ENCODE results near the gene CDIPT.
"Not testable (repeated sequence)": the region's sequence is repeated elsewhere in the genome, so short reads cannot be mapped to it uniquely, and the experiment has no call there.

CDIPT gene

DNA sequence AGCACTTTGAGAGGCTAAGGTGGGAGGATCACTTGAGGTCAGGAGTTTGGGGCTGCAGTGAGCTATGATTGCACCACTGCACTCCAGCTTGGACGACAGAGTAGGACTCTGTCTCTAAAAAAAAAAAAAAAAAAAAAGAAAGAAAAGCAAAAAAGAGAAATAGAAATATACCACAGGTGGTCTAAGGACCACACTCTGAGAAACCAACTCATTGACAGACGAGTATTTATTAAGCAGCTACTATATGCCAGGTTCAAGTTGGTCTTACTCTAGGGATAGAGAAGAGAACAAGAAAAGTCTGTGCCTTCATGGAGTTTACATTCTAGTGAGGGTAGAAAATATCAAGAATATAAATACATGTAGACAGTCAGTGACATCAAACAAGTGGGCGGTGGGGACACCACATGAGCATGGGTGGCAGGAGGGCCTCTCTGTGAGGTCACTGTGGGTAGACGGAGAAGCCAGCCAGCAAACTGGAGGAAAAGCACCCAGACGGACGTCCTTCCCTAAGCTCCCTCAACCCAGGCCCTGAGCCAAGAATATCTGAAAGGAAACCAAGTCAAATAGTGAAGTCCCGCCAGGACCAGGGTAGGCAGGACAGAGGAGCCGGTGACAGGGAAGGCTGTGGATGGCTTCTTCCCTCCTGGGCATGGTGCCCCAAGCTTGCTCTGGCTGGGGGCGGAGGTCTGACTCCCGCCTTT, 4.7 kb downstream of the CDIPT start:
- no peak for DNase-seq

DNA sequence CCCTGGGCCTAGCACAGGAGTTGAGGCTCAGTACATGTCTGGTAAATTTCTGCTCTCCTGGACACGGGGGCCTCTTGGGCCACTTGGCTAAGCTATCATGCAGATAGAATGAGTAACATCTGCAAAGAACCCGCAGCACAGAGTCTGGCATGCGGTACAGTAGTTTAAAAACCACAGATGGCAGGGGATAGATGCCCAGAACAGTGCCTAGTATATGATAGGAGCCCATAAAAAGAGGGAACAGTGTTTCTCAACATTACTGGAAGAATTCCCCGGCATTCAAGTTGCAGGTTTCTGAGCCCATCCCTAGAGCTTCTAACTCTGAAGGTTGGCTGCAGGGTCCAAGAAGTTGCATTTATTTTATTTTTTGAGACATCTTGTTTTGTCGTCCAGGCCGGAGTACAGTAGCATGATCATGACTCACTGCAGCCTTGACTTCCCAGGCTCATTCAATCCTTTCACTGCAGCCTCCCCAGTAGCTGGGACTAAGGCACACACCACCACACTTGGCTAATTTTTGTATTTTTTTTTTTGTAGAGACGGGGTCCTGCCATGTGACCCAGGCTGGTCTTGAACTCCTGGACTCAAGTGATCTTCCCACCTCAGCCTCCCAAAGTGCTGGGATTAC, 5.8 kb downstream of the CDIPT start:
- DNase-seq: no peak

DNA sequence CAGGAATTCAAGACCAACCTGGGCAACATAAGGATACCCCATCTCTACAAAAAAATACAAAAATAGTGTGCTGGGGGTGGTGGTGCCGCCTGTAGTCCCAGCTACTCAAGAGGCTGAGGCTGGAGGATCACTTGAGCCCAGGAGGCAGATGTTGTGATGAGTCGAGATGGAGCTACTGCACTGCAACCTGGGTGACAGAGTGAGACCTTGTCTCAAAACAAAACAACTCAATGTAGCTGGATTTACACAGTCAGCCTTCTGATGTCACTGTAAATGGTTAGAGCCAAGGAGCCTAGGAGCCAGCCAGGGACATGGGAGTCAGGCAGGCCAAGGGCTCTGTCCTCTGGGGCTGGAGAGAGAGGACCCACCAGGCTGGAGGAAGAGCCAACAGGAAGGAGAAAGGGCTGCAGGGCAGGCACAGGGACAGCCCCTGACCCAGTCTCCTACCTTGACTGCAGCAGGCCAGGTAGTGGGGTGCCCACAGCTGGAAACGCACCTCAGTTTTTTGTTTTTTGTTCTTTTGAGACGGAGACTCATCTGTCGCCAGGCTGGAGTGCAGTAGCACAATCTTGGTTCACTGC, 8.4 kb downstream of the CDIPT start:
- DNase-seq: no peak

DNA sequence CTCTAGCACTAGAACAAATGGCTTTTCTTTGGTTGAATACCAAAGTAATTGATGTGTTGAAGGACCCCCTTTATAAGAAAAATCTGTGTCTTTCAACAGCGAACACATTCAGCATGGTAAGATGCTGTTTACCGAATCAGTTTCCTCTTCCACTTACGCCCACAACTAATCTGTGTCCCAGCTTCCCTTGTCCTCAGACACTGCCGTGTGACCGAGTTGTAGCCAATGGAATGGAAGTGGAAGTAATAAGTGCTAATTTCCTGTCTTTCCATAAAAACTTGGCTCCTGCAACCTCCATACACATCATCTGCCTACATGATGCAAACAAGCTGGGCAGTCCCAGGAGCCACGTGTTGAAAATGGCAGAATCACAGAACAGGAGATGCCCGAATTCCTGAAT, 10.4 kb downstream of the CDIPT start:
- DNase-seq: no peak

DNA sequence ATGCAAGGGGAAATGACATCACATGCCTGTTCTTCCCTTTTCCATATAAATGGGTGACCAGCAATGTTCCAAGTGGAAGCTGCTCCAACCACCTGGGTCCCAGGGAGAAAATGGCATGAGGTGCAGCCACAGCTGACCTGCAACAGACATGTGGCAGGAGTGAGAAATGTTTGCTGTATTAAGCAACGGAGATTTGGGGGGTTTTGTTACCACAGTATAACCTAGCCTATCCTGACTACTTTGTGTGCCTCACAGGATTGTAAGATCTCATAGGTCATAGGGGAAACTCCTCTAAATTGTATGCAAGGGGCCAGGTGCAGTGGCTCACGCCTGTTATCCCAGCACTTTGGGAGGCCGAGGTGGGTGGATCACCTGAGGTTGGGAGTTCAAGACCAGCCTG, 12.0 kb downstream of the CDIPT start:
- DNase-seq: no peak

DNA sequence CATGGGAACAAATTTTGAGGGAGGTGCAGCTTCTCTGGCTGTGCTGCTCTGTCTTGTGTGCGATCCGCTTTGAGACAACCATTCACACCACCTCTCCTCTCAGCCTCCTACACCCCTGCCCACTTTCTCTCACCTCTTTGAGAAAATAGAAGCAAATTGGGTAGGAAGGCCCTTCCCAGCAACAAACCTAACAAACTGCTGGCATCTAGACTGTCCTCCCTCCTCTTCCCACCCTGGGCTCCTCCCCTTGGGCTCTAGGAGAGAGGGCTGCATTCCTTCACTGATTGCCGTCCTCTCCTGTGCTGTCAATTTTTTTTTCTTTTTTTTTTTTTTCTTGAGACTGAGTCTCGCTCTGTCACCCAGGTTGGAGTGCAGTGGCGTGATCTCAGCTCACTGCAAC, 13.5 kb downstream of the CDIPT start:
- no peak for DNase-seq

DNA sequence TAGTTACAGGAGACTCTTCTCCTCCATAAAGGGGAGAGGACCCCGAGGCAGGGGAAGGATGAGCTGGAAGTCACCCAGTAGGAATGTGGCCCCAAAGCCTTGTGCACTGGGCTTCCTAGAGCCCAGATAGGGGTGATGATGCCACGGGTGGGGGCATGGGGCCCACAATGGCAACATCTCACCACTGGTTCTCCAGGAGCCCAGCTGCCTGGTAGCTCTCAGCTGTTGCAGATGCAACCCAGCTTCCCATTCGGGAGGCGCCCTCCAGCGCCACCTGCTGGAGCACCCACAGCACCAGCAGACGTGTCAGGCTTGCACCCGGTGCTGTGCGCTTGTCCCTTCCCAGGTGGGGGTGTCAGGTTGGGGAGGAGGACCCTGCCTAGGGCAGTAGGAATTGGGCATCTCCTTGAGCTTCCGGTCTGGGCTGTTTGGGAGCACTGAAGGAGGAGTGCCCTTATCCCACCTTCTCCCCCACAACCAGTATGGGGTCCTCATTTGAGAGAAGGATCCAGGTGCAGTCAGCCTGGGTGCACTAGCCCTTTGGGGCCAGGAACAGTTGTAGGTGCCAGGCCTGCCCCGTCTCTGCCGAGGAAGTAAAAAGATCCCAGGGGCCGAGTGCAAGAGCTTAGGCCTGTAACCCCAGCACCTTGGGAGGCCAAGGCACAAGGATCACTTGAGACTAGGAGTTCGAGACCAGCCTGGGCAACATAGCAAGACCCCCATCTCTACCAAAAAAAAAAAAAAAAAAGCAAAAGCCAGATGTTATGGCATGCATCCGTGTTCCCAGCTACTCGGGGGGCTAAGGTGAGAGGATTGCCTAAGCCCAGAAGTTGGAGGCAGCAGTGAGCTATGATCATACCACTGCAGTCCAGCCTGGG, 14.4 kb downstream of the CDIPT start:
- peak; percentile 83 for DNase-seq

DNA sequence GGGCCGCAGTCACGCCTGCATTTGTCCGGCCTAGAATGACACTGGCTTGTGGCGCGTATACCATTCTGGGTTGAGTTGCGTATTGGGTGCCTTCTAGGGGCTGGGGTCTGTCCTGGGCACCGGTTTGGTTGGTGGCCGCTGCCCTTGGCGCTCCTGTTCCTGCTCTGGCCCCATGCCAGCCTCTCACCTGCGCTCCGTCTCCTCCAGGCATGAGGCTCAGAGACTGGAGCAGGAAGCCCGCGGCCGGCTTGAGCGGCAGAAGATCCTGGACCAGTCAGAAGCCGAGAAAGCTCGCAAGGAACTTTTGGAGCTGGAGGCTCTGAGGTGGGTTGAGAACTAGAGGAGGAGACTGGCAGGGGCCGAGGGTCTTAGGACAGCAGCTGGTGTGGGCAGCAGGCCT, 17.4 kb downstream of the CDIPT start:
- no peak for DNase-seq

DNA sequence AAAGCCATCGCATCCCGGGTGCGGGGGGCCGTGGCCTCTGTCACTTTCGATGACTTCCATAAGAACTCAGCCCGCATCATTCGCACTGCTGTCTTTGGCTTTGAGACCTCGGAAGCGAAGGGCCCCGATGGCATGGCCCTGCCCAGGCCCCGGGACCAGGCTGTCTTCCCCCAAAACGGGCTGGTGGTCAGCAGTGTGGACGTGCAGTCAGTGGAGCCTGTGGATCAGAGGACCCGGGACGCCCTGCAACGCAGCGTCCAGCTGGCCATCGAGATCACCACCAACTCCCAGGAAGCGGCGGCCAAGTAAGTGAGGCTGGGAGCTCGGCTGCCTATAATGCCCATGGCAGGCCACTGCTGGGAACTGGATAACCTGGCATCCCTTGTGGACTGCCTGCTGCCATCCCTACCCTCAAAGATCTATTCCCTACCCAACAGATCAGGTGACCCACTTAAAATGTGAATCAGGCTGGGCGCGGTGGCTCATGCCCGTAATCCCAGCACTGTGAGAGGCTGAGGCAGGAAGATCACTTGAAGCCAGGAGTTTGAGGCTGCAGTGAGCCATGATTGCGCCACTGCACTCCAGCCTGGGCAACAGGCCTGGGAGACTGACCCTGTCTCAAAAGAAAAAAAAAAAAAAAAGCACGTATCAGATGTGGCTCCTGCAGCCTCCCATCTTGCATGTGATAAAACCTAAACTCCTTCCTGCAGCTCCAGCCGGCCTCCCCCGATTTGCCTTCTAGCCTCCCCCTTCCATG, 18.3 kb downstream of the CDIPT start:
- no peak for DNase-seq

DNA sequence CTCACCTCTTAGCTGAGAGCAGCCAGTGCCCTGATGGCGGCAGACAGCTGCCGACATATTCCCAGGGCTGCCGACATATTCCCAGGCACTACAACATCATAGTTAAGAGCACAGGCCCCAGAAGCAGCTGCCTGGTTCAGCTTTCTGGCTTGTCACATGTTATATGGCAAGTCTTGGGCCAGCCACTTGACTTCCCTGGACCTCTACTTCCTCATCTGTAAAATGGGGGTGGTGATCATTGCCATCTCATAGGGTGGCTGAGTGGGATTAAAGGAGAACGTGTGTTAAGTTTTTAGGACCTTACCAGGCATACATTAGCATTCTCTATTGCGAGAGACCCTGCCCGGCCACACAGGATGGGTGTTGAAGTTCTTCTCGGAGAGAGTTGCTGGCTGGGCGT, 19.1 kb downstream of the CDIPT start:
- no peak for DNase-seq

DNA sequence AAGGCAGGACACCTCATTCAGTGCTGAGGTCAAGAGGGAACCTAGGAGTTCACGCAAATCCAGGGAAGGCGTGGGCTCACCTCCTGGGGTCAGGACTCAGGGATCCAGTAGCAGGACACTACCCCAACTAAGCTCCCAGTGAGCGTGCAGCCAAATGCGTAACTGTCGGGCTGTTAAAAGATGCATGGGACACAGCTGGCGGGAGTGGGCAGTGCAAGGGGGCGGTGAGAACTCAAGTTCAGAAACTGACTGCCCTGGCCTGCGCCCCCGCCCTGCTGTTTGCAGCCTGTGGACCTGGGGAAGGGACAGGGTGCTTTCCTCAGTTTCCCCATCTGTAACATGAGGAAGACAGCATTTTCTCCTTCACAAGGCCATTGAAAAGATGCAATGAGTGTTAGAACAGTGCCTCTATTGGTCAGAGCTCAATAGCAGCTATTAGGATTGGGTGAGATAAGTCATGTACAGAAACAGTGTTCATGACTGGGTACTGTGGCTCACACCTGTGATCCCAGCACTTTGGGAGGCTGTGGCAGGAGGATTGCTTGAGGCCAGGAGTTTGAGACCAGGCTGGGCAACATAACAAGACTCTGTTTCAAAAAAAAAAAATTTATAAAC, 20.2 kb downstream of the CDIPT start:
- DNase-seq: no peak

DNA sequence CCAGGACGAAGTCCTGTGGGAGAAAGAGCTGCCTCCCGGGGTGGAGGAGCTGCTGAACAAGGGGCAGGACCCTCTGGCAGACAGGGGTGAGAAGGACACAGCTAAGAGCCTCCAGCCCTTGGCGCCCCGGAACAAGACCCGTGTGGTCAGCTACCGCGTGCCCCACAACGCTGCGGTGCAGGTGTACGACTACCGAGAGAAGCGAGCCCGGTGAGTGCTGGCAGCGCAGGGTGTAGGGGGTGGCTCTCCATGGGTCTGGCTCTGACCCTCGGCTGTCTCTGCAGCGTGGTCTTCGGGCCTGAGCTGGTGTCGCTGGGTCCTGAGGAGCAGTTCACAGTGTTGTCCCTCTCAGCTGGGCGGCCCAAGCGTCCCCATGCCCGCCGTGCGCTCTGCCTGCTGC, 21.4 kb downstream of the CDIPT start:
- no peak for DNase-seq

DNA sequence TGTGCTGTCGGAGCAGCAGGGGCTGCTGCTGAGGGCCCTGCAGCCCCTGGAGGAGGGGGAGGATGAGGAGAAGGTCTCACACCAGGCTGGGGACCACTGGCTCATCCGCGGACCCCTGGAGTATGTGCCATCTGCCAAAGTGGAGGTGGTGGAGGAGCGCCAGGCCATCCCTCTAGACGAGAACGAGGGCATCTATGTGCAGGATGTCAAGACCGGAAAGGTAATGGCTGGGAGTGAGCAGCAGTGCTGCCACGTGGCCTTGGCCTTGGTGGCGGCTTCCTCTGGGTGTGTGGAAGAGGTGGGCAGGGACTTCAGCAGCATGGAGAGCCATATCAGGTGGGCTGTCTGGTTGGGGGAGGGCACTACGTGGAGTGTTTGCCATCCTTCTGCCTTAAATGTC, 22.8 kb downstream of the CDIPT start:
- DNase-seq: no peak

DNA sequence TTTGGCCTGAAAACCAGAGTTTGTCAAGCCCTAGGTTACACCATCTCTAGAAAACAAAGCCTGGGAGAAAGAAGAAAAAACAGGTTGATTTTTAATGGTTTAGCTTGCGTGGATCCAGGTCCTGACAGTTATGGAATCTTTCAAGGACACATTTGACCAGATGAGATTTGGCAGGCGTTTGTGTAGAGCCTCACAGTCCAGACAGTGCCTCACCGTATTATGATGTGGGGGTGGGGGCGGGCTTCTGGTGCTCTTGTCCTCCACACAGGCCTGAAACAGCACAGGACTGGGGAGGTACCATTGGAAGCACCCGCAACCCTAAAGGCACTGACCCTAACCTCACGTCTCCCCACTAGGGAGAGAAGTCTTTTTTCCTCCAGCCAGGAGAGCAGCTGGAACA, 23.2 kb downstream of the CDIPT start:
- no peak for DNase-seq

DNA sequence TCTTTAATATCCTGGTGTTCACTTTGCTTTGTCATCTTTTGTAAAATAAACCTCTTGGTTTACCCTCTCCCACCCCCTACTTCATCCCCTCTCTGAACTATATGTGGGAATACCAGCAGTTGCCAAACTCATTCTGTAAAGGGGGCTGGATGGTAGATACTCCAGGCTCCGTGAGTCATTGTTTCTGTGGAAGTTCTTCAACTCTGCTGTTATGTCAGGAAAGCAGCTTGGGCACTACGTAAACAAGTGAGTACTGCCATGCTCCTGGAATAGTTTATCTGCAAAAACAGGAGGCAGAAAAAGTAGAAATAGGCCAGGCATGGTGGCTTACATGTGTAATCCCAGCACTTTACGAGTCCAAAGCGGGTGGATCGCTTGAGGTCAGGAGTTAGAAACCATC, 25.2 kb downstream of the CDIPT start:
- DNase-seq: no peak

DNA sequence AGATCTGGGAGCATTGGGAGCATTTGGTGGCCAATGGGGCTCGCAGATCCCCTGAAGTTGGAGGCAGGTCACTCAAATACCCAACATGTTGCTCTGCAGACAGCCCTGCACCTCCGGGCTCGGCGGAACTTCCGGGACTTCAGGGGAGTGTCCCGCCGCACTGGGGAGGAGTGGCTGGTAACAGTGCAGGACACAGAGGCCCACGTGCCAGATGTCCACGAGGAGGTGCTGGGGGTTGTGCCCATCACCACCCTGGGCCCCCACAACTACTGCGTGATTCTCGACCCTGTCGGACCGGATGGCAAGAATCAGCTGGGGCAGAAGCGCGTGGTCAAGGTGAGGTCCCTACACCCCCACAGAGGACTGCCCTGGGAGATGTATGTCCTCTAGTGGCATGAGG, 26.4 kb downstream of the CDIPT start:
- DNase-seq: no peak

DNA sequence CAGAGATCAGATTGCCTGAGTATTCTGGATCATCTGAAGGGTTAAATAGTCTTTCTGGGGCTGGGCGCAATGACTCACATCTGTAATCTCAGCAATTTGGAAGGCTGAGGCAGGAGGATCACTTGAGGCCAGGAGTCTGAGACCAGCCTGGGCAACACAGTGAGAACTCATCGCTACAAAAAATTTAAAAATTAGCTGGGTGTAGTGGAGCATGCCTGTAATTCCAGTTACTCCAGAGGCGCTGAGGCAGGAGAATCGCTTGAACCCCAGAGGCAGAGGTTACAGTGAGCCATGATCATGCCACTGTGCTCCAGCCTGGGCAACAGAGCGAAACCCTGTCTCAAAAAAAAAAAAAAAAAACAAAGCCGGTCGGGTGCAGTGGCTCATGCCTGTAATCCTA, 27.1 kb downstream of the CDIPT start:
- DNase-seq: no peak

DNA sequence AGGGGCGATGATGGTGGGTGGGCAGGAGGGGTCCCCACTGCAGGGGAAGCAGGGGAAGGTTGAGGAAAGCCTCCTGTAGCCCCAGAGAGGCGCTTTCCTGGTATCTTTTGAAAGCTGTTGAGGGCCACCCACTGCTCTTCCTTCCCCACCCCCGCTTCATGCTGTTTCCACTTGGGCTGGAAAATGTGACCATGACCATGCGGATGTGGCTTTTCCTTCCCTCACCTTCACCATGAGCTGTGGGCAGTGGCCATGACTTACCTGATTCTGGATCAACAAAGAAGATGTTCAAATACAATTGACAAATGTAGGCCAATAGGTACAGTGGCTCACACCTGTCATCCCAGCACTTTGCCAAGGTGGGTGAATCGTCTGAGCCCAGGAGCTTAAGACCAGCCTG, 28.9 kb downstream of the CDIPT start:
- no peak for DNase-seq

DNA sequence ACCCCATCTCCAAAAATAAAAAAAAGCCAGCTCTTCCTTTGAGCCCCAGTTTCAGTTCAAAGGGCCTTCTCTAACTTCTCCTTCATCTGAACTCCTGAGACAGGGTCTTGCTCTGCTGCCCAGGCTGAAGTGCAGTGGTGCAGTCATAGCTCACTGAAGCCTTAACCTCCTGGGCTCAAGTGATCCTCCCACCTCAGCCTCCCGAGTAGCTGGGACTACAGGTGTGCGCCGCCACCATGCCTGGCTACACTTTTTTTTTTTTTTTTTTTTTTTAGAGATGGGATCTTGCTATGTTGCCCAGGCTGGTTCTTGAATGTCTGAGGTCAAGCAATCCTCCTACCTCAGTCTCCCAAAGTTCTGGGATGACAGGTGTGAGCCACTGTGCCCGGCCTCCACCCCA, 29.8 kb downstream of the CDIPT start:
- not testable (repeated sequence) for DNase-seq

DNA sequence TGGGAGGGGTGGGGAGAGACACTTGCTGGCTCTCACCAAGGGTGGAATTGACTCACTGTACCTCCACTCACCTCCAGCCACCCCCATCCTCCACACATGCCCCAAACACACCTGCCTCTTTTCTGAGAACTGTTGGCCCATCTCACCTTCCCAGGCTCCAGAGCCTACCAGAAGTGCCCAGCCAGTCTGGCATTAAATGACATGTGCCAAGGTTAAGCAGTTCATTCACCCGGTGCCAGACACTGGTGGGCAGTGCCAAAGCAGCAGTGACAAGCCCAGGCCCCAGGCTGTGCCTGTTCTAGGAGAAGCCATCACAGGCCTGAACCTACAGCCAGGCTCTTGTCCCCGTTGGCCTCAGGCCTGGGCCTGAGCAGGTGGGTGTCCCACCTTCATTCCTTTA, 31.5 kb downstream of the CDIPT start:
- DNase-seq: no peak

DNA sequence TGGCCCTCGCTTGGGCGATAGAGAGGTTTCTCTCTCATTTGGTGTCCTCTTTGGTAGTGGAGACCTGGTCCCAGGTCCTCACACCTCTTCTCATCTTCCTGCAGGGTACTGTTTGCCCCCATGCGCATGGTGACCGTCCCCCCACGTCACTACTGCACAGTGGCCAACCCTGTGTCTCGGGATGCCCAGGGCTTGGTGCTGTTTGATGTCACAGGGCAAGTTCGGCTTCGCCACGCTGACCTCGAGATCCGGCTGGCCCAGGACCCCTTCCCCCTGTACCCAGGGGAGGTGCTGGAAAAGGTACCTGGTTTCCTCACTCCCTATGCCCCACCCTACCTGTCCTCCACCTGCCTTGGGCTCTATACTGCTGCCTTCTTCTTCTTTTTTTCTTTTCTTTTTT, 32.3 kb downstream of the CDIPT start:
- DNase-seq: no peak

DNA sequence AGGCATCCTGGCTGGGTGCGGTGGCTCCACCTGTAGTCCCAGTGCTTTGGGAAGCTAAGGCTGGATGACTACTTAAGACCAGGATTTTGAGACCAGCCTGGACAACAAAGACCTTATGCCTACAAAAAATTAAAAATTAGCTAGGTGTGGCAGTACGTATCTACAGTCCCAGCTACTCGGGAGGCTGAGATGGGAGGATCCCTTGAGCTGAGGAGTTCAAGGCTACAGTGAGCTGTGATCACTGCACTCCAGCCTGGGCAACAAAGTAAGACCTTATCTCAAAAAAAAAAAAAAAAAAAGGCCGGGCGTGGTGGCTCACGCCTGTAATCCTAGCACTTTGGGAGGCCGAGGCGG, 36.7 kb downstream of the CDIPT start:
- no peak for DNase-seq
